Left ventricle myocardium inferior (tissue), 1 donor: ENCODE measurements around the gene CFAP46. TPM values are rescaled to one million over a fixed set of nuclear protein-coding genes. Genes with fewer than 3 reads are reported as not detected.
A peak's percentile ranks its signal among the peaks of the same experiment; 100 is the strongest.

Experiments used
- DNase-seq: peaks from one replicate; pipeline ENCODE4 v3.0.0-alpha.2; 2020
- H3K27ac ChIP-seq: fragments of 200-600 bp; replicated peaks from 2 replicates; pipeline ENCODE4 v1.8.0; 2021
- H3K27me3 ChIP-seq: fragments of 200-600 bp; 2 replicates; pipeline ENCODE4 v1.8.0; 2021; ENCODE audit warnings: low read depth
- H3K36me3 ChIP-seq: fragments of 200-600 bp; 2 replicates; pipeline ENCODE4 v1.8.0; 2021
- H3K4me1 ChIP-seq: fragments of 200-600 bp; 2 replicates; pipeline ENCODE4 v1.8.0; 2021
- H3K4me3 ChIP-seq: fragments of 200-600 bp; 2 replicates; pipeline ENCODE4 v1.8.0; 2021; ENCODE audit warnings: mild to moderate bottlenecking, moderate library complexity
- H3K9me3 ChIP-seq: fragments of 200-600 bp; replicated peaks from 2 replicates; pipeline ENCODE4 v1.8.0; 2021
- intact Hi-C: fragments of 100-400 bp; cut with micrococcal nuclease; formaldehyde crosslinking; loops from one replicate; pipeline ENCODE4 v1.11.0; 2022
- total RNA-seq: library from RNA; stranded (reverse); fragmentation: NEBNext Ultra II Directional; extraction: Animal tissue kit (Norgen Biotek cat#: 25700); gene quantifications from one replicate; pipeline ENCODE4 v1.2.1, GENCODE V29; 2021
- TF ChIP-seq, protein P1 (sequence below): fragments of 200-600 bp; IDR thresholded peaks from 2 replicates; pipeline ENCODE4 v1.8.0; 2021; ENCODE audit warnings: antibody characterized with exemption, mild to moderate bottlenecking, borderline replicate concordance
- donor health status: DM: no; HTN: yes; CAD: no; lungs with severe emphysema.

Gene CFAP46
- total RNA-seq, 1 donor from 2014 or later = 0.99 TPM

DNA sequence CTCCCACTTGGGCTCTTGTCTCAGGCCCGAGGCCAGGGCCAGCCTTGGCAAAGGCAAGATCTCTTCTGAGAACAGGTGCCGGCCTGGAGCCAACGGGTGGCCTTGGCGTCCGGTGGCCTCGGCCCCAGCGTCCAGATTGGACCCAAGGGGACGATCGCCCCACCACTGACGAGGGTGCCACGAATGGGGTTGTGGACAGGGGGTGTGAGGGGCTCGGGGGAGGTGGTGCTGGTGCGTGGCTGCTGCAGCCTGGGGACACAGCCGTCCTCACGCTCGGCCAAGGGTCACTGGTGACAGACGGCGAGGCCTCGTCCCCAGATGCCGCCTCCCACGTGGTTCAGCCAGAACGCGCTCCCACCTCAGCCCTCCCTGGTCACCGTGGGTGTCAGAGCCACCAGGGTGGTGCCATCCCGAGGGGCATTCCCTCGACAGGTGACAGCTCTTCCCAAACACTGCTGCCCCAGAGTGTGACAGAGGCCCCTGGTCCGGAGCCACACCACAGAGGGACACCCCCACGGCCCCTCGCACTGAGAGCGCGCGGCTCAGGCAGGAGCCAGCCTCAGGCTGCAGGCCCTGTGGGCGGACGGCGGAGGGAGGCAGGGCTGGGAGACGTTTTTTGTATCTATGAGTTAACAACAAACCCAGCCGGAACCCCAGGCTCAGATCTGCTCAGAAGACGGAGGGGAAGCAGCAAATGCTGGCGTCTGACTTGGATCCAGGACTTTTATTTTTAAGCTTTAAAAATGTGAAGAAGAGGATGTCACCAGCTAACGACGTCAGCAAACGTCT is 18.5 kb upstream of the CFAP46 start:
- H3K27ac ChIP-seq = peak overlapping the region; percentile 44
- intact Hi-C loops = no loop called here
- H3K36me3 ChIP-seq = no peaks in the 10 kb centered on the region
- no peak overlapping the region for H3K4me3 ChIP-seq
- H3K9me3 ChIP-seq = no peaks in the 10 kb centered on the region
- peaks cover 34% of the 10 kb centered on the region for H3K4me1 ChIP-seq
- TF ChIP-seq, protein P1, sequence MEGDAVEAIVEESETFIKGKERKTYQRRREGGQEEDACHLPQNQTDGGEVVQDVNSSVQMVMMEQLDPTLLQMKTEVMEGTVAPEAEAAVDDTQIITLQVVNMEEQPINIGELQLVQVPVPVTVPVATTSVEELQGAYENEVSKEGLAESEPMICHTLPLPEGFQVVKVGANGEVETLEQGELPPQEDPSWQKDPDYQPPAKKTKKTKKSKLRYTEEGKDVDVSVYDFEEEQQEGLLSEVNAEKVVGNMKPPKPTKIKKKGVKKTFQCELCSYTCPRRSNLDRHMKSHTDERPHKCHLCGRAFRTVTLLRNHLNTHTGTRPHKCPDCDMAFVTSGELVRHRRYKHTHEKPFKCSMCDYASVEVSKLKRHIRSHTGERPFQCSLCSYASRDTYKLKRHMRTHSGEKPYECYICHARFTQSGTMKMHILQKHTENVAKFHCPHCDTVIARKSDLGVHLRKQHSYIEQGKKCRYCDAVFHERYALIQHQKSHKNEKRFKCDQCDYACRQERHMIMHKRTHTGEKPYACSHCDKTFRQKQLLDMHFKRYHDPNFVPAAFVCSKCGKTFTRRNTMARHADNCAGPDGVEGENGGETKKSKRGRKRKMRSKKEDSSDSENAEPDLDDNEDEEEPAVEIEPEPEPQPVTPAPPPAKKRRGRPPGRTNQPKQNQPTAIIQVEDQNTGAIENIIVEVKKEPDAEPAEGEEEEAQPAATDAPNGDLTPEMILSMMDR = no peak
- peaks cover 34% of the 10 kb centered on the region for H3K27me3 ChIP-seq
- no peak for DNase-seq

DNA sequence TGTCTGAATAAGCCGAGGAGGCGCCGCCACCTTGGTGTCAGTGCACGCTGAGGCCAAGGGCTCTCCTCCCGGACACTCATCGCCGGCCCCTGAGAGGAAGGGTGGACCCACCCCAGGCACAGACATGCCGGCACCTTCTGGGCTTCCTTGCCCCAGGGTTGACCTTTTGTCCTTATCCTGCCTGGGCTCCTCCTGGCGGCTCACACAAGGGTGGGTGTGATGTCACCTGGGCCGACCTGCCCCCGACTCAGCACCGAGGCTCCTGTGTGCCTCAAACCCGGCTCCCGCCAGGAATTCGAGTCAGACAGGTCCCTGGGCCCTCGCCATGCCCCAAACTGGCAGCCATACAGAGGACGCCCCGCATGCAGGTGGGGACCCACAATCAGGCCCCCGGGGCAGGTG is 17.7 kb upstream of the CFAP46 start:
- Histone ChIP-seq H3K27ac (peak overlapping the region; percentile 51), H3K27me3 (peaks cover 34% of the 10 kb centered on the region), H3K9me3 (no peaks in the 10 kb centered on the region), H3K4me3 (no peak overlapping the region), H3K4me1 (peaks cover 34% of the 10 kb centered on the region), H3K36me3 (no peaks in the 10 kb centered on the region)
- TF ChIP-seq, protein P1 = no peak
- DNase-seq = peak; percentile 46
- intact Hi-C loops = no loop called here

DNA sequence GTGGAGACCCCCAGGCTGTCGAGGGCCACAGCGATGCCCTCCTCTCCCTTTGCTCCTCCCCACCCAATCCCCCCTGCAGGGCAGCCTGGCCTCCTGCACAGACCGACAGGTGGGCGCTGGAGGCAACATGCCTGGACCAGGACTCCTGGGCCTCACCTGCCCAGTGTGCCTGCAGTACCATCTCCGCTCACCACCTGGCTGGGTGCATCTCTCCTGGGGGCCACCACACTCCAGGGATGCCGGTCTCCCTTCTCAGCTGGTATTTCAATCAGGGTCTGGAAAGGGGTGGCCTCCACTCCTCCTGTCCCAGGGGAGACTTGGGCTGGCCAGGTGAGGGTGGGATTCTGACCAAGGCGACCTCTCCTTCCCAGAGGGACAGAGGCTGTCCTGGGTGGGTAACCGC is 17.2 kb upstream of the CFAP46 start:
- no peak for DNase-seq
- no peak overlapping the region for H3K4me3 ChIP-seq
- H3K27me3 ChIP-seq = peaks cover 34% of the 10 kb centered on the region

DNA sequence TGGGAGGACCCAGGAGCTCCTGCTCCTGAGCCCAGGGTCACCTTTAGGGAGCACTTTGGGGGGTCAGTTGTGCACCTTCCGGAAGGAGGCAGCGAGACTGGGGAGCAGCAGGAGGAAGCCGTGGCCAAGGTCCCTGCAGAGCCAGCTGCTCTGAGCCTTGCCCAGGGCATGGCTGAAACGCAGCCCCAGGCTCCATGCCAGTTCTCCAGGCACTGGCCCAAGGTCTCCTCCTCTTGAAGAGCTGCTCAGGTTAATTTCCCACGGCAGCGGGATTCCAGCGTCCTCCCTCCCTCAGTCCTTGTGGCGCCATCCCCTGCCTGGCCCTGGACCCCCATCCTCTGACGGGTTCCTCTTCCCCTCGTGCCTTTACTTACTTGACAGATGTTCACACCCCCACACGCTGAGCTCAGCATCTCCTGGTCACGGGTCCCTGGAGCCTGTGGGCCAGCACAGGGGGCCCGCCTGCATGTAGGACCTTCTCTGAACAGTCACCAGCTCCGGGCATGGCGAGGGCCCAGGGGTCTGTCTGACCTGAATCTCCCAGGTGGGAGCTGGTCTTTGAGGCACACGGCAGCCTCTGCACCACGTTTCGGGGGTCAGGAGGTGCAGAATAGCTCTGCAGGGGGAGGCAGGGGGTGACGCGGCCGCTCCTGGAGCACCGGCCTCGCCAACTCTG is 16.7 kb upstream of the CFAP46 start:
- Histone ChIP-seq H3K4me3 (no peak overlapping the region), H3K27me3 (peaks cover 34% of the 10 kb centered on the region), H3K36me3 (no peaks in the 10 kb centered on the region), H3K9me3 (no peaks in the 10 kb centered on the region), H3K4me1 (peaks cover 34% of the 10 kb centered on the region), H3K27ac (no peak overlapping the region)
- intact Hi-C loops = no loop called here
- TF ChIP-seq, protein P1 = no peak
- DNase-seq = no peak

More for the DNA sequence above, 17.2 kb upstream of the CFAP46 start:
- TF ChIP-seq, protein P1 = no peak
- Histone ChIP-seq H3K36me3 (no peaks in the 10 kb centered on the region), H3K9me3 (no peaks in the 10 kb centered on the region), H3K4me1 (peaks cover 34% of the 10 kb centered on the region), H3K27ac (peak overlapping the region; percentile 51)
- intact Hi-C loops = no loop called here

DNA sequence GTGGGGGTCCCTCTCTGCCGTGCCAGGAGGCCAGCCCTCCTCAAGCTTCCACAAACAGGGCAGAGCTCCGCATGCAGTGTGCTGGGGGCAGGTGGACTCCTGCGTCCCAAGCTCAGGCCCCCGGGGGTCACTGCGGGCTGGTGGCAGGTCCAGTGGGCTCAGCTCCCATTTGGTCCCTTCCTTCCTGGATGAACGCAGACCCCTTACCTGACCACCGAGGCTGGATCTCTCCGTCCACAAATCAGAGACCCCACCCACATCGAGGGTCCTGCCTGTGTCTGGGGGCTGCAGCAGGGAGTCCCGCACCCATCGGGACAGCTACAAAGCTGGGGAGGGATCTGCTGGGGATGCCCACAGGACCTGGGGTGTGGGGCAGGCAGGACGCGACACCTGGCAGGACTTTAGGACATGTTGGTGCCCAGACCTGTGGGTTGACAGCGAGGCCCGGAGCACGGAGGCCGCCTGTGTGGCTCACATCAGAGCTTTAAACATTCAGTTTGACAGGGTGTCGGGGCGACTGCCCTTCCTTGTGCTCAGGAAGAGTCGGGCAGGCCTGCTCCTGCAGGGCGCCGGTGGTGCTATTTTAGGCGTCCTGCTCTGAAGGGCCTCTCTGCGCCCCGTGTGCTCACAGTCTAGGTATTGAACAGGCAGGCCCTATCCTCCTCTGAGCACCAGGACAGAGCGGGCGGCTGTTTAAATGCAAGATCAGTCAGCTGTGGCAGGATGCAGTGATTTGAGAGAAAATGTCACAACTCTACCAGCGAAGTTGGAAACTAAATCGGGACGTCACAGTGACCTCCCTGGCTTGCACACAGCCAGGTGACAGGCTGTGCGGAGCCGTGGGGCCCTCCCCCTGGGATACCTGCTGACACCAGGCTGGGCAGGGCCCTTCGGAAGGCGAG is 15.9 kb upstream of the CFAP46 start:
- H3K4me3 ChIP-seq = no peak overlapping the region
- no peak for DNase-seq
- intact Hi-C loops = no loop called here
- TF ChIP-seq, protein P1 = no peak
- H3K27ac ChIP-seq = no peak overlapping the region
- no peaks in the 10 kb centered on the region for H3K9me3 ChIP-seq
- peaks cover 40% of the 10 kb centered on the region for H3K27me3 ChIP-seq
- no peaks in the 10 kb centered on the region for H3K36me3 ChIP-seq
- H3K4me1 ChIP-seq = peaks cover 34% of the 10 kb centered on the region
